A204.1 (cell line): ENCODE data around the gene TMEM9B.
"Not testable (repeated sequence)": the region's sequence is repeated elsewhere in the genome, so short reads cannot be mapped to it uniquely, and the experiment has no call there.

ENCODE experiments used
- FAIRE-seq: peaks from 2 replicates; lab custom pipeline; 2012; peaks lifted over from hg19 to GRCh38; lab: Jason Lieb, UNC

The TMEM9B gene

GRCh38 chr11:8964324-8965320 lies at the start of gene TMEM9B:
Gene TMEM9B (minus strand): TSS chr11:8964442. CDS start chr11:8964313, 129 bp downstream.
- FAIRE-seq = no peak

GRCh38 chr11:9013373-9013772 lies 49.1 kb upstream of the TMEM9B start:
- FAIRE-seq = no peak

GRCh38 chr11:9009538-9009937 lies 45.3 kb upstream of the TMEM9B start:
- not testable (repeated sequence) for FAIRE-seq

- no peak for FAIRE-seq
Measured at GRCh38 chr11:9008661-9009060, 44.4 kb upstream of the TMEM9B start.

- FAIRE-seq = no peak
Measured at GRCh38 chr11:9008011-9008550, 43.8 kb upstream of the TMEM9B start.

- FAIRE-seq = no peak
Measured at GRCh38 chr11:9005087-9005486, 40.8 kb upstream of the TMEM9B start.

- no peak for FAIRE-seq
Measured at GRCh38 chr11:9004183-9004926, 40.1 kb upstream of the TMEM9B start.

- no peak for FAIRE-seq
Measured at GRCh38 chr11:9003573-9004182, 39.4 kb upstream of the TMEM9B start, which contains the start of gene NRIP3. Gene NRIP3 (minus strand): TSS chr11:9004001. CDS start chr11:9003935, 66 bp downstream.

GRCh38 chr11:9002920-9003572 lies 38.8 kb upstream of the TMEM9B start:
- no peak for FAIRE-seq

- FAIRE-seq = no peak
Measured at GRCh38 chr11:9001736-9002135, 37.5 kb upstream of the TMEM9B start.

- no peak for FAIRE-seq
Measured at GRCh38 chr11:8998017-8998416, 33.8 kb upstream of the TMEM9B start.

GRCh38 chr11:8997451-8997850 lies 33.2 kb upstream of the TMEM9B start:
- no peak for FAIRE-seq

- FAIRE-seq = no peak
Measured at GRCh38 chr11:8989453-8989852, 25.2 kb upstream of the TMEM9B start.

- no peak for FAIRE-seq
Measured at GRCh38 chr11:8988329-8989234, 24.3 kb upstream of the TMEM9B start.

GRCh38 chr11:8987446-8987845 lies 23.2 kb upstream of the TMEM9B start:
- no peak for FAIRE-seq

GRCh38 chr11:8986772-8987171 lies 22.5 kb upstream of the TMEM9B start:
- FAIRE-seq = not testable (repeated sequence)

GRCh38 chr11:8985462-8985861 lies 21.2 kb upstream of the TMEM9B start:
- FAIRE-seq = no peak

- FAIRE-seq = no peak
Measured at GRCh38 chr11:8983552-8983951, 19.3 kb upstream of the TMEM9B start.

- no peak for FAIRE-seq
Measured at GRCh38 chr11:8980485-8980884, 16.2 kb upstream of the TMEM9B start.

GRCh38 chr11:8979365-8979764 lies 15.1 kb upstream of the TMEM9B start:
- FAIRE-seq = not testable (repeated sequence)

- no peak for FAIRE-seq
Measured at GRCh38 chr11:8973121-8973520, 8.9 kb upstream of the TMEM9B start.
